ENCODE results near the gene CNNM1. TPM values are rescaled to one million over a fixed set of nuclear protein-coding genes. Genes with fewer than 3 reads are reported as not detected.

Gene CNNM1
- polyA plus RNA-seq, 1 experiment, result 0.14 TPM

DNA sequence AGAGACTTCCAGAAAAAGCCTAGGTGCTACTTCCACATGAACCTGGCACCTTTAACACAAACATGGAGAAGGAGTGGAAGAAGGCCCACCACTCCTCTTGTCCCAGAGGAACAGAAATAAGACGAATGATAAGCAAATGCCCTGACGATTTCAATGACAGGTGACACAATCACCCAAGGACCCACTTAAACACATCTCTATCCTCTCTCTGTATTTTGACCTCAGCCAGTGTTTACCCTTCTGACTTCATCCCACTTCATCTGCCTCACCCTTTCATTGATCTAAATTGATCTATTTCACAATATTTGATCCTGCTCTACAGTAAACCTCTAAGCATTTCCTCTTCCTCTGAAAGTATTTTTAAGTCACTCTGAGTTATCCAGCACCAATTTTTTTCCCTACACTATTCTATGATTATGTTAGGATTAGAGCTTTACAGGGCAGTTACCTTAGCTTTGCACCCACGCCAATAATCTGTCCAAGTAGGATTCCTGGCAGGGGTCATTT, 92.1 kb downstream of the CNNM1 start:
- H3K9me3 ChIP-seq (ENCODE audit: control insufficient read depth, insufficient read depth, low read length), result no peaks in the 10 kb centered on the region
- TF ChIP-seq, protein P1, sequence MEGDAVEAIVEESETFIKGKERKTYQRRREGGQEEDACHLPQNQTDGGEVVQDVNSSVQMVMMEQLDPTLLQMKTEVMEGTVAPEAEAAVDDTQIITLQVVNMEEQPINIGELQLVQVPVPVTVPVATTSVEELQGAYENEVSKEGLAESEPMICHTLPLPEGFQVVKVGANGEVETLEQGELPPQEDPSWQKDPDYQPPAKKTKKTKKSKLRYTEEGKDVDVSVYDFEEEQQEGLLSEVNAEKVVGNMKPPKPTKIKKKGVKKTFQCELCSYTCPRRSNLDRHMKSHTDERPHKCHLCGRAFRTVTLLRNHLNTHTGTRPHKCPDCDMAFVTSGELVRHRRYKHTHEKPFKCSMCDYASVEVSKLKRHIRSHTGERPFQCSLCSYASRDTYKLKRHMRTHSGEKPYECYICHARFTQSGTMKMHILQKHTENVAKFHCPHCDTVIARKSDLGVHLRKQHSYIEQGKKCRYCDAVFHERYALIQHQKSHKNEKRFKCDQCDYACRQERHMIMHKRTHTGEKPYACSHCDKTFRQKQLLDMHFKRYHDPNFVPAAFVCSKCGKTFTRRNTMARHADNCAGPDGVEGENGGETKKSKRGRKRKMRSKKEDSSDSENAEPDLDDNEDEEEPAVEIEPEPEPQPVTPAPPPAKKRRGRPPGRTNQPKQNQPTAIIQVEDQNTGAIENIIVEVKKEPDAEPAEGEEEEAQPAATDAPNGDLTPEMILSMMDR (IDR thresholded peaks at IDR 0.05; ENCODE audit: low read depth, low read length), result no peak
- H3K4me3 ChIP-seq (ENCODE audit: low read depth, low read length), result no peak overlapping the region
- DNase-seq (ENCODE audit: low read depth, low spot score), result no peak
- no peak overlapping the region for H3K27ac ChIP-seq (ENCODE audit: low read depth, low read length)
- no peaks in the 10 kb centered on the region for H3K27me3 ChIP-seq (ENCODE audit: control insufficient read depth, insufficient read depth, low read length)
- CTCF ChIA-PET, result no interaction called here
- POLR2A ChIA-PET, result no interaction called here

DNA sequence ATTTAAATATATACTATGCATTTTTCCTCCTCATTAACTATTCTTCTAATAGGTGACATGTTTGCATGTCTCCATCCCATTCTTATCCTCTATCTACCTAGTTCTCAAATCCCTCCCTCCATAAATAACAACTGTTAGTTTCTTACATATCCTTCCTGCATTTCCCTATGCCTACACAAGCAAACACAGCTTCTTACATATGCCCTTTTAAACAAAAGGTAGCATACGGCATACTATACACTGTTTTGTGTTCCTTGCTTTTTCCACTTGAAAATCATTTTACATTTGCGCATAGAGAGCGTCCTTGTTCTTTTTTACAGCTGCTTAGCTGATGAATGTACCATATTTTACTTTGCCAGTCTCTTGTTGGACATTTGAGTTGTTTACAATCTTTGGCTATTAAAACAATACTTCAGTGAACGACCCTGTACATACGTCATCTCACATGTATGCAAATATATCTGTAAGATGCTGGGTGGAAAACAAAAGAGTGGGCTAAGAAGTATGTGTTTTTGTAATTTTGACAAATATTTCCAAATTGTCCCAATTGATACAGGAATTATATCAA, 93.5 kb downstream of the CNNM1 start:
- no peak for DNase-seq (ENCODE audit: low read depth, low spot score)
- no peak overlapping the region for H3K4me3 ChIP-seq (ENCODE audit: low read depth, low read length)
- TF ChIP-seq, protein P1 (IDR thresholded peaks at IDR 0.05; ENCODE audit: low read depth, low read length), result no peak
- no peak overlapping the region for H3K27ac ChIP-seq (ENCODE audit: low read depth, low read length)
- no peaks in the 10 kb centered on the region for H3K9me3 ChIP-seq (ENCODE audit: control insufficient read depth, insufficient read depth, low read length)
- H3K27me3 ChIP-seq (ENCODE audit: control insufficient read depth, insufficient read depth, low read length), result no peaks in the 10 kb centered on the region
- CTCF ChIA-PET, result interaction anchor here (2.0 kb wide), 1 partner anchor 13 kb away, joined by 12 read pairs; no protein-coding TSS in a partner anchor
- POLR2A ChIA-PET, result no interaction called here

DNA sequence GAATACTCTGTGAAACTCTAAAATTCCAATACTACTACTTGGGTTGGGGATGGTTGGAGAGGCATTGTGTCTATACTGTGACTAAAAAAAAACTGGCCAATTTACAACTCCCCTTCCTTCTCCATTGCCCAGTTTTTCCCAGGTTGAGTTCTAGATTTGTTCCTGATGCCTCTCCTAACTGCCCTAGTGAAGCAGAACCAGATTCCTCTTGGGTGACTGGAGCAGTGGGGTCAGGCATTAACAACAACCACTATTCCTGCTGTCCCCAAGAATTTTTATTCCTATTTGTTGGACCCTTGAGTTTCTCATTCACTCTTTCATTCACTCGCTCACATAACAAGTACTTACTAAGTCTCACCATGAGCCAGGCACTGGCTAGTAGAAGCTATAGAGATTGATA, 95.5 kb downstream of the CNNM1 start:
- no peaks in the 10 kb centered on the region for H3K27me3 ChIP-seq (ENCODE audit: control insufficient read depth, insufficient read depth, low read length)
- no peaks in the 10 kb centered on the region for H3K9me3 ChIP-seq (ENCODE audit: control insufficient read depth, insufficient read depth, low read length)
- ChIA-PET CTCF (interaction anchor here (0.9 to 2.3 kb wide), 2 partner anchors 11 to 188 kb away, joined by 3 to 14 read pairs; no protein-coding TSS in a partner anchor), POLR2A (no interaction called here)
- no peak overlapping the region for H3K4me3 ChIP-seq (ENCODE audit: low read depth, low read length)
- TF ChIP-seq, protein P1 (IDR thresholded peaks at IDR 0.05; ENCODE audit: low read depth, low read length), result no peak
- H3K27ac ChIP-seq (ENCODE audit: low read depth, low read length), result no peak overlapping the region
- DNase-seq (ENCODE audit: low read depth, low spot score), result no peak

DNA sequence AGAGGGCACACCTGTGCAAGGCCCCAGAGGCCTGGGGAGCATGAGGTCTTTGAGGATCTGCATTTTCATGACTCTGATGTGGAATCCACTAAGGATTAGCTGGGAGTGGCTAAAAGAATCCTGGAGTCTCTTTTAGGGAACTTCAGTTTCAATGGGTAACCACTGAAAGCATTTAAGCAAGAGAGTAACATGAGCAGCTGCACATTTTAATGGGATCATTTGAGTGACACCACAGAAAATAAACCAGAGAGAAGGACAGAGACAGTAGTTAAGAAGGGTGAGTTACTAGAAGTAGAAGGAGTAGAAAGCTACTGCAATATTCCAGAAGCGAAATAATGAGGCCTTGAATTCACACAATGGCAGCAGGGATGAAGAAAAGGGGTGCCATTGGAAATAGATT, 96.0 kb downstream of the CNNM1 start:
- Histone ChIP-seq H3K4me3 (ENCODE audit: low read depth, low read length) (no peak overlapping the region), H3K27ac (ENCODE audit: low read depth, low read length) (no peak overlapping the region), H3K27me3 (ENCODE audit: control insufficient read depth, insufficient read depth, low read length) (no peaks in the 10 kb centered on the region), H3K9me3 (ENCODE audit: control insufficient read depth, insufficient read depth, low read length) (no peaks in the 10 kb centered on the region; the same call in 1 of the 2 replicates)
- ChIA-PET CTCF (interaction anchor here (2.3 kb wide), 1 partner anchor 11 kb away, joined by 14 read pairs; no protein-coding TSS in a partner anchor), POLR2A (no interaction called here)
- TF ChIP-seq, protein P1 (IDR thresholded peaks at IDR 0.05; ENCODE audit: low read depth, low read length), result no peak
- DNase-seq (ENCODE audit: low read depth, low spot score), result no peak

DNA sequence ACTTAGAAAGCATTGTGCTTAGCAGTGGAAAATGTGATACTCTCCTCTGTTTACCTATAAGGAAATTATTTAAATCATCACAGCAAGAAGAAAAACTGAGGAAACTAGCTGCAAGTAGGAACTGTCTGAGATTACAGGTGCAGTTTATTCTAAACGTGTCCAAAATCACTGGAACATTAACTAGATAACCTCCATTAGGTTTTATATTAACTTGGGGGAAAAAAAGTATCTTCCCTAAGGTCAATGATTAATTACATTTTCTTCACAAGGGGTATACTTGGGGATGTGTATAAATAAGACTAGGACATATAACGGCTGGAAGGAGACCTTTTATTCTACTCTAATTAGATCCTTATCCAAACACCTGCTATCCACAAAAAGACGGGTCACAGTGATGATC, 97.5 kb downstream of the CNNM1 start:
- TF ChIP-seq, protein P1 (IDR thresholded peaks at IDR 0.05; ENCODE audit: low read depth, low read length), result no peak
- H3K4me3 ChIP-seq (ENCODE audit: low read depth, low read length), result no peak overlapping the region
- H3K27me3 ChIP-seq (ENCODE audit: control insufficient read depth, insufficient read depth, low read length), result no peaks in the 10 kb centered on the region
- H3K9me3 ChIP-seq (ENCODE audit: control insufficient read depth, insufficient read depth, low read length), result no peaks in the 10 kb centered on the region; the same call in 1 of the 2 replicates
- no peak overlapping the region for H3K27ac ChIP-seq (ENCODE audit: low read depth, low read length)
- no peak for DNase-seq (ENCODE audit: low read depth, low spot score)
- ChIA-PET POLR2A (no interaction called here), CTCF (interaction anchor here (0.8 to 2.3 kb wide), 2 partner anchors 9 to 22 kb away, joined by 3 to 14 read pairs; no protein-coding TSS in a partner anchor)

Measured in AG04450 (cell line).